Activated CD4-positive, CD25-positive, alpha-beta regulatory T cell treated with anti-CD3 and anti-CD28 coated beads, Interleukin-2, amount 50 U/mL, for 24 hours (primary cell): Measurements from ENCODE around the gene ZNF469.

Source experiments
- ATAC-seq, 2 donors: fragments of 150-1000 bp; cut with Tn5 transposase; one replicate each; pipeline ENCODE4 v1.10.0; 2021; ENCODE audit warnings: mild to moderate bottlenecking in 1 of 2, moderate library complexity in 1 of 2

Gene ZNF469

DNA sequence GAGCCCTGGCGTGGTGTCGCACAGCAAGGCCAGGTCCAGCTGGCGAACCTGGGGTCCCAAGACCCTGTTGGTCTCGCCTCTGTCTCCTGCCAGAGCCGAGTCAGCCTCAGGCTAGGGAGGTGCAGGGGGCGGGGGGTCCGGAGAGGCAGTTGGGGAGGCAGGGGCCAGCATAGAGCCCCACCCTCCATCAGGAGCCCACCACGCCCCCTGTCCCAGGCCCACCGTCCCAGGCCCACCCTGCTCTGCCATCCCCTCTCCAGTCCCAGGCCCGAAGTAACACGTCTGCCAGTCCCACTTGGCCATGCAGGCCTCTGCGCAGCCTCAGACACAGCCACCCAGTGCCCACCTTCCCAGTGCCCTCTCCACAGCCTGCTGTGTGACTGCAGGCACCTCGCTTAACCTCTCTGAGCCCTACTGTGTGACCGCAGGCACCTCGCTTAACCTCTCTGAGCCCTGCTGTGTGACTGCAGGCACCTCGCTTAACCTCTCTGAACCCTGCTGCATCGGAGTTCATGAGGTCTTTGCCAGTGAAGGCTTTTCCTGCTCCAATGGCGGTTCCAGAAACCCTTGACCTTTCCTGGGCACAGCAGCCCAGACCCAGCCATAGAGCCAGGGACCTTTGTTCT is 29.3 kb downstream of the ZNF469 start:
- no peak for ATAC-seq

DNA sequence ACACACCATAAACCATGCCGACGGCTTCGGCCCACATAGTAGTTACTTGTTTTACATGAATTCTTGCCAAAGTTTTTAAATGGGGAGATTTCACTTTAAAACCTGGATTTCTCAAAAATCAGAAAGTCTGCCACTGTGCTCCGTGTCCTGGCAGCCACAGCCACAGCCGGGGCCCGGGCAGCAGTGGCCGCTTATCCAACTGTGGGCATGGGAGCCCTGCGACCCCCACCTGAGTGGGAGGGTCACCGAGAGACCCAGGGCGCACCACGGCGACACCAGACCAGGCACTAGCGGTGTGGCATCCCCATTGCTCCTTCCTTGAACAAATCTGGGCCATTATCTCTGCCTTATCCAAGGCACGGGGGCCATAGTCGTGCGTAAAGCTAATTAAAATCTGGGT is 30.0 kb downstream of the ZNF469 start:
- no peak for ATAC-seq

DNA sequence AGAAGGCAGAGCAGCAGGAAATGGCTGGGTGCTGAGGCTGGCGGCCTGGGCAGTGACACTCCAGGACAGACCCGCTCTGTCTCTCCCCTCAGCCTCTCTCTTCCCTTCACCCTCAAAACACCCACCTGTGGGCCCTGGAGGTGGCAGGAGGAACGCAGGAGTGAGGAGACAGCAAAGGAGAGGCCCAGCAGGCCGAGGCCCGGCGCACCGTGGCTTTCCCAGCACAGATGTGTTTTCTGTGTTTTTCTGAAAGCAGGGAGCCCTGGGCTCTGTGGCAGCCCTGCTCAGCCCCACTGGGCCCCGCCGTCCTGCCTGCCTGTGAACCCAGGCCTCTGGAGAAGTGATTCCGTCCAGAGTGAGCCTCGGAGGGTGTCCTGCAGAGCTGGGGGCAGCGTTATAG is 30.5 kb downstream of the ZNF469 start:
- no peak for ATAC-seq

DNA sequence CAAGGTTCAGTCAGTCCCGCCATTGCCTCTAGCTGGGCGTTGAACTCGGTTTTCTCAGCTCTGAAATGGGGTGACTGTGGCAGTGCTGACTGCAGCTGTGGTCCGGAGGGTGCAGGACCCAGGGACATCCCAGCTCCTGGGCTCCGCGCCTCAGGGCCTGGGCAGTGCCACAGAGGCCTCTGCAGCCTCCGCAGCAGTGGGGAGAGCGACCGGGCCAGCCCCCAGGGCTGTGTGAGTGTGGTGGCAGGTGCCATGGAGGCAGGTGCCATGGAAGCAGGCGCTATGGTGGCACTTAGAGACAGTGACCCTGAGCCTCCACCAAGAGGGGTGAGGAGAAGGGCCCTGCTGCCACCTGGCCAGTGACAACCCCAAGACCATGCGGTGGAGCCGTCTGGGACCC is 30.9 kb downstream of the ZNF469 start:
- ATAC-seq, result no peak

DNA sequence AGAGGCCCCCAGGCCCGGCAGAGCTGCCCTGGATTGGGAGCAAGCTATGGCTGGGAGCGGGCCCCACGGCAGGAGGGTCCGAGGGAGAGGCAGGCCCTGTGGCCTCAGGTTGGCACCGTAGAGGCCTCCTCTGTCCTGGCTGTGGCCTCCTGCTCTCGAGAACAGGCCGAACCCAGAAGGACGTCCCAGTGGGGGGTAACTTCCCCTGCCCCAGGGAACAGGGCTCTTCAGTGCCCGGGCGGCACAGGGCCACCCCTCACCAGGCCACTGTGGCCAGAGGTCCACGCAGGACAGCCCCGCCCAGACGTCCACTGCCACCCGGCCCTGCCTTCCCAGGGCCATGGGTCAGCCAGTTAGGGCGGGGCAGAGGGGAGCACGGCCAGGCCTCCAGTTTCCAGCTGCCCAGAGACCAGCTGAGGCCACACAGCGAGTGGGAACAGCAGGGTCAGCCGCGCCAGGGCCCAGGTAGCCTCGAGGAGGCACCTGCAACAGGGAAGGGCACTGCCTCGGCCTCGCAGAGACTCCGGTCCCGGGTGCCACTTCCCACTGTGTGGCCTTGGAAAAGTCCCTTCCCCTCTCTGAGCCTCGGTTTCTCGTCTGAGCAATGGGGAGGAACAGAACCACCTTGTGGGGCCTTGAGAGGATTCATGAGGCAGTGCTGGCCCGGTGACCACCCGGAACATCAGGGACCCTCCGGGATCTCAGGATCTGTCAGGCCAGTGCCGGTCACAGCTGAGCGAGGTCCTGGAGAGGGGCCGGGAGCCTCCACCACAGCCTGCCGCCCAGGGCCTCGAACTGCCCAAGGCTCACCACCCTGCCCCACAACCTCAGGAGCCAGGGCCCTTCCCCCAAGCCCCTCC is 32.0 kb downstream of the ZNF469 start:
- ATAC-seq, result no peak

DNA sequence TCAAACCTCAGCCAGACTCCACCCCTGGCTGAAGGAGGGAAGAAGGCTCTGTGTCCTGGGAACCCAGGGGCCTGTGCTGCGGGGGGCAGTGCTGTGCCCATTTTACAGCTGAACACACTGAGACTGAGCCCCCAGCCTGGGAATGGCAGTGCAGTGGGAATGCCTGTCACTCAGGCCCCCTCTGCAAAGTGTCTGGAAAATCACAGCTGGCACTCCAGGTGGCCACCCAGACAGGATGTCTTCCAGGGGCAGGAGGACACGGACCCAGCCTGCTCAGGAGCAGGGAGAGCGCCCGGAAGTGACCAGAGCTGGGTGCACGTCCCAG is 32.6 kb downstream of the ZNF469 start:
- ATAC-seq, result no peak

DNA sequence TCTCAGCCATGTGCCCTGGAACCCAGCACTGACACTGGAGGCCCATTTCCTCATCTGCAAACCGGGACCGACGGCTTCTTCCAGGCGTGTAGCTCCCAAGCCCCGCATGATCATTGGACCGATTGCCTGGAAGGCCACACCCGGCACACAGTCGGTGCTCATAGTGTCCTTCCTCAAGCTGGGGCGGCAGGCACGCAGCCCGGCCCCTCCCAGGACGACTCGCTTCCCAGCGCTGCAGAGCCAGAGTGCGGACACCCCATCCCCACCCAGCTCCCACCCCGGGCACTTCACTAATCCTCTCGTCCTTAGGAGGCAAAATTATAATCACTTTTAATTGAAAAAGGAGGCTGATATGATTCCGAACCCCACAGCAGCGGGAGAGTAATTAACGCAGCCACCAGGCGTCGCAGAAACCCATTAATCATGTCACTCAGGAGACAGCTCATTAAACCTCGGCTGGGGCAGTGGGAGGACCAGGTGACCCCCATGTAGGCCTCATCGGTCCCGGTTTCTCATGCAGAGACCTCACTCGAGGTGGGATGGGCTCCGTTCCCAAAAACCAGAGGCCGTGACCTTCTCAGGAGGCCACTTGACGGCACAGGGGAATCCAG is 33.1 kb downstream of the ZNF469 start:
- ATAC-seq, result no peak

DNA sequence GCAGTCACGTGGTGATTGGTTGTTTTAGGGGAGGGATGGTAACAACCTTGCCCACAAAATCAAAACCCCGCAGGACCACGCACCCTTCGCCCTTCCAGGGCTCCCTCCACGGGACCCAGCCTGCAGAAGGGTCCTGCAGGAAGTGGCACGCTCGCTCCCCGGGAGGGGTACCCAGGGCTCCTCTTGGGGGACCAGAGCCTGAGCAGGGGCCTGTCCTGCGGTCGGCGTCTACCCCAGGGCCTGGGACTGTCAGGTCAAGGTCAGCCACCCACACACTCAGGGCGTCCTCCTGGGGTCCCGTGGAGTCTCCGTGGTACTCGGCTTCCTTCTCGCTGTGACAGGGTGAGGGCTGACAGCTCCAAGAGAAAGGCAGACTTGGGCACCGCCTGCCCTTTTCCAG is 33.9 kb downstream of the ZNF469 start:
- ATAC-seq, result no peak

DNA sequence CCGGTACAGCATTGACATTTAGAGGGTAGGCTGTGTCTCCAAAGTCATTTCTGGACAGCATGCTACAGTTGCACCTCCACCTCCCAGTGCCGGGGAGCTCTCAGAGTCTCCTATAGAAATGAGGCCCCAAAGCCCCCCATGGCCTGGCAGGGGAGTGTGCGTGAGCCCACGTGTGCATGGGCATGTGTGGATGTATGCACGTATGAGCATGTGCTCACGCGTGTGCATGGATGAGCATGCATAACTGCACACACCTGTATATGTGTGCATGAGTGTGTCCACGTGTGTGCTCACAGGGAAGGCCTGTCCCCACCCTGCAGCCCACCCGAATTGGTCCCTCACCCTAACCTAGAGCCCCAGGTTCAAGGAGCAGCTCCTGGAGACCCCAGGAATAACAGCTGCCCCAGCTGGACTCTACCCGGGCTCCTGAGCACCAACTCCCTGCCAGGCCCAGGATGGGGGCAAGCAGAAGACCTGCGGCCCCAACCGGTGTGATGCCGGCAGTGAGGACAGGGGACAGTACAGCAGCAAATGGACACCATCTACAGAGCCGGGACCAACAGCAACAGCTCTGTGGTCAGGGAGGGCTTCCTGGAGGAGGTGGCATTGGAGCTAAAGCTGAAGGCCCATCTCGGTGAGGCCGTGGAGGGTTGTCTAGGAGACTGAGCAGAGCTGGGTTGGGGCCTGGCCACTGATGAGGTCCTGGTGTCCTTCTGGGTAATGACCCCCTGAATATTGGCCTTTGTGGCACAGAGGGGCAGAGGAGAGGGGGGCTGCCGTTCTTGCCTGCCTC is 35.1 kb downstream of the ZNF469 start:
- ATAC-seq, result no peak

DNA sequence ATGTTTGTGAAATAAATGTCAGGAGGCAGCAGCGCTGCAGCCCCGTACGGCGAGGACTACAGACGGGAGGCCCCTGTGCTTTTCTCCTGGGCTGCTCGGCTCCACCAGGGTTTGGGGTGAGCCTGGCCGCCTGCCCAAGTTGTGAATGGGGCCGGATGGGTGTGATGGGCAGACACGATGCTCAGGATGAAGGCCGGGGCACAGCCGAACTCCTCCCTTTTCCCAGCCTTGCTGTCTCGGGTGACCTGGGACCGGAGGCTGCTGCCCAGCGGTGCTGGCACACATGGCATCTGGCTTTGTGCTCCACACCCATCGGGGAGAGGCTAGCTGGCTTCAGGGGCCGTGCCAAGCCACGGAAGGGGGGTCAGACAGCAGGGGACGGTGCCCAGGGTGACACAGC is 36.1 kb downstream of the ZNF469 start:
- ATAC-seq, result no peak

DNA sequence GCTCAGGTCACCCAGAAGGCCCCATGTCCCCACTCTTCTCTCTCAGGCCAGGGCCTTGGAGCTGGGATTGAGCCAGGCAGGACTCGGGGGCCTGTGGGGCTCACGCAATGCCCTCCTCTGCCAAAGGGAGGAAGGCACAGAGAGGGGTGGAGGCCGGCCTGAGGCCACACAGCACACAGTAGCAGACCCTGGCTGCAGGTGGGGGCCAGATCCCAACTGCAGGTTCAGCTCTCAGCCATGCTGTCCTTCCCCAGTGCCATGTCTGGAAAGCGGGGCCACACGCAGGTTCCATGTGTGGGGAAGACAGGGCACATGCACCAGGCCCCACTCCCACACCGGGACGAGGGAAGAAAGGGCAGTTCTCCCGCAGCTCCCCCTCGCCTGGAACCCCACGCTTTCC is 37.0 kb downstream of the ZNF469 start:
- no peak for ATAC-seq

DNA sequence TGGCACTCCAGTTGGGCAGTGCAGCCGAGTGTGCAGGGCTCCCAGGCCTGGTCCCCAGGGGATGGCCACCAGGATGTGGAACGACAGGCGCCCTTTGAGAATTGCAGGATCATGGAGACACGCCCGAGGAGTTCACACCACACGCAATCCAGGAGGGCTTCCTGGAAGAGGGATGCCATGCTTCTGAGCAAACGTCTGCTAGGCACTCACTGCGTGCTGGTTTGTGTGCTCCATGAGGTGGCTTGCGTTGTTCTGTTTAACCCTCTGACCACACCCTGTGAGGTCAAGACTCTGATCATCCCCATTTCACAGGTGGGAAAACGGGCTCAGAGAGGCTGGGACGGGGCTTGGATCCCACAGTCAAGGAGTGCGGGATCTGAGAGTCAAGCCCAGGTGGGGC is 37.7 kb downstream of the ZNF469 start:
- ATAC-seq, result no peak

DNA sequence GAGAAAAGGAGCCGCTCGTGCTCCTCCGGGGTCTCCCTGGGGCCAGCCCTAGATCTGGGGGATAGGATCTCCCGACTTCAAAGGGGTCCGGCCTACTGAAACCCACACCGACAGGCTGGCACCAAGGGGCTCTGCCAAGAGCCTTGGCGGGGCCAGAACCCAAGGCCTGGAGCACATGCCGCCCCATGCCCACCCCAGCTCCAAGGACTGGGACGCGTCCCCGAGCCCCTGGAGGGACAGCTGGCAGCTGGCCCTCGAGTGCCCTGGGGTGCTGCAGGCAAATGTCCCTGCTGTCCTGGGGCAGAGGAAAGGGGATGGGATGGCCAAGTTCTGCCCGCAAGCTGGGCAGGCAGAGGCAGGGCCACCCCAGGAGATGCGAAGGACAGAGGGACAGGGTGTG is 38.5 kb downstream of the ZNF469 start:
- ATAC-seq, result no peak

DNA sequence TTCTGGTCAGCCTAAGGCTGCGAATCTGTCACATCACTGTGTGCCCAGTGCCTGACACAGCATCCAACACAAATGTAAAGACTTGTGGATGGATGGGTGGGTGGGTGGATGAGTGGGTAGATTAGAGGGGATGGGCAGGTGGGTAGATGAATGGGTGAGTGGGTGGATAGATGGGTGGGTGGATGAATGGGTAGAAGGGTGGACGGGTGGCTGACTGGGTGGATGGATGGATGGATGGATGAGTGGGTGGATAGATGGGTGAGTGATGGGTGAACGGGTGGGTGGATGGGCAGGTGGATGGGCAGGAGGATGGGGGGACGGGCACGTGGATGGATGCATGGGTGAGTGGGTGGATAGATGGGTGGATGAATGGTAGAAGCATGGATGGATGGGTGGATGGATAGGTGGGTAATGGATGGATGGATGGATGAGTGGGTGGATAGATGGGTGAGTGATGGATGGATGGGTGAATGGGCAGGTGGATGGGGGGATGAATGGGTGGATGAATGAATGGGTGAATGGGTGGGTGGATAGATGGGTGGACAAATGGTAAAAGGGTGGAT is 39.2 kb downstream of the ZNF469 start:
- ATAC-seq, result no peak

DNA sequence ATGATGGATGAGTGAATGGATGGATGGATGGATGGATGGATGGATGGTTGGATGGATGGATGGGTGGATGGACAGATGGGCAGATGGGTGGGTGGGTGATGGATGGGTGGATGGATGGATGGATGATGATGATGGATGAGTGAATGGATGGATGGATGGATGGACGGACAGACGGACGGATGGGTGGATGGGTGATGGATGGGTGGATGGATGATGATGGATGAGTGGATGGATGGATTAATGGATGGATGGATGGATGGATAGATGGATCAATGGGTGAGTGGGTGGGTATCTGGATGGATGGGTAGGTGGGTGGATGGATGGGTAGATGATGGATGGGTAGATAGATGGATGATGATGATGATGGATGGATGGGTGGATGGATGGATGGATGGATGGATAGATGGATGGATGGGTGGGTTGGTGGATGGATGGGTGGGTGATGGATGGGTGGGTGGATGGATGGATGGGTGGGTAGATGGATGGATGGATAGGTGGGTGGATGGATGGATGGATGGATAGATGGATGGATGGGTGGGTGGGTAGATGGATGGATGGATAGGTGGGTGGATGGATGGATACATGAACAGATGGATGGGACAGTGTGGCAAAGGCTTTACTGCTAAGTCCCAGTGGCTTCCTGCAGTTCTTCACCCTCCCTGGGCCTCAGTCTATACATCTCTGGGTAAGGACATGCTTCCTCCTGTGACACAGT is 40.1 kb downstream of the ZNF469 start:
- no peak for ATAC-seq

DNA sequence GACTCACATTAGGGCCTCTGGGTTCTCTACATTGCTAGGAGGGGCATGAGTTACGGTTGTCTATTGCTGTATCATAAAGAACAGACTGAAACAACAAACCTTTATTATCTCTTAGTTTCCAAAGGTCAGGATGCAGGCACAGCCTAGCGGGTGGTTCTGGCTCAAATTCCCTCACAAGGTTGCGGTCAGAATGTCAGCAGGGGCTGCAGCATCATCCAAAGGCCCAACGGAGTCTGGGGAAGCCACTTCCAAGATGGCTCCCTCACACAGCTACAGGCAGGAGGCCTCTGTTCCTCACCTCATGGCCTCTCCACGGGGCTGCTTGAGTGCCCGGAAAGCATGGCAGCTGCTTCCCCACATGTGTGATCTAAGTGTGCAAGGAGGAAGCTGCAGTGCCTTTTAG is 40.7 kb downstream of the ZNF469 start:
- ATAC-seq, result no peak

DNA sequence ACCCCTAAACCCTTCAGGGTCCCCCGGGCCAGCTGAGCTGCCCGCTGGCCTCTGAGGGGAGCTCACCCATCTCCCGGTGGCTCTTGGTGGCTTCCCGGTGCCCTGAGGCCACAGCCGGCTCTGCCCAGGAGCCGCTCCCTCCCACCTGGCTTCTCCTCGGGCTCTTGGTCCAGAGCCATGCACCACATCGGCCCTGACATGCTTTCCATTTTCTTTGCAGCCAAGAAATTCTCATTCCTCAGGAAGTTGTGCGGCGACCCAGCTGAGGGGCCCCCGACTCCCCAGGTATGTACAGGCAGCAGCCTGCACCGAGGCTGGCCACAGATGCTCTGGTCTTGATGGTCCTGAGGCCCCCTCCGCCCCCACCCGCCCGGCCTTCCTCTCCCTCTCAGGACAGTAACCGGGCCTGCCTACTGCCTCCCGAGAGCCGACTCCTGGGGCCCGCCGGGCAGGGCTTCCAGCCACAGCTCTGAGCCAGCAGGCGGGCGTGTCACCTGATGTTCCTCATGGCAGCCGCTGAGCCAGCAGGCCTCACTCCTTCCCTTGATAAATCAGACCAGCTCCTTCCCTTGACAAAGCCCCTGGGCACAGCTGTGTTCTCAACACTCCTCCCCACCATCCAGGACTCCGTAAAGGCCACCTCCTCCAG is 42.0 kb downstream of the ZNF469 start:
- no peak for ATAC-seq

DNA sequence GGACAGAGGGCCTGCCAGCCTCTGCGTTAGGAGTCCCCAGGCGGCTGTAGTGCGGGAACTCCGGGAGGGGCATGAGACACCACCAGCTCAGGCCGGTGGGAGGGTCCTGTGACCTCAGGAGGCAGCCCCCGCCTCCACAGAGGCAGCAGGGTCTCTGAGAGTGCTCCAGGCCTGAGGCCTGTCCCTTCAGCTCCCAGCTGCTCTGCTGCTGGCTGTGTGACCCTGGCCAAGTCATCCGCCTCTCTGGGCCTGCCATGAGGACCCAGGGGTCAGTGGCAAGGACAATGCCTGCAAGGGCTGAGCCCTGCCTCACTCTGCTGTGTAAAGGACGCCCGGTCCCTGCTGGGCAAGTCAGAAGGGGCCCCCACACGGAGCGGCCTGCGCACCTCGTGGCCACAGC is 43.3 kb downstream of the ZNF469 start:
- no peak for ATAC-seq

DNA sequence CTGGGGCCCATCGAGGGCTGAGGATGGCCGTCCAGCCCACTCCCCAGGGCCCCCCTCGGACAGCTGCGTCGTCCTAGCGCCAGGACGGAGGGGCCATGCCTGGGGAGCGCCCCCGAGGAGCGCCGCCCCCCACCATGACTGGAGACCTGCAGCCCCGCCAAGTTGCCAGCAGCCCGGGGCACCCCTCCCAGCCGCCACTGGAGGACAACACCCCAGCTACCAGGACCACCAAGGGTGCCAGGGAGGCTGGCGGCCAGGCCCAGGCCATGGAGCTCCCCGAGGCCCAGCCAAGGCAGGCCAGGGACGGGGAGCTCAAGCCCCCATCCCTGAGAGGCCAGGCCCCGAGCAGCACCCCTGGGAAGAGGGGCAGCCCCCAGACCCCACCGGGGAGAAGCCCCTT is 44.6 kb downstream of the ZNF469 start:
- ATAC-seq, result no peak

DNA sequence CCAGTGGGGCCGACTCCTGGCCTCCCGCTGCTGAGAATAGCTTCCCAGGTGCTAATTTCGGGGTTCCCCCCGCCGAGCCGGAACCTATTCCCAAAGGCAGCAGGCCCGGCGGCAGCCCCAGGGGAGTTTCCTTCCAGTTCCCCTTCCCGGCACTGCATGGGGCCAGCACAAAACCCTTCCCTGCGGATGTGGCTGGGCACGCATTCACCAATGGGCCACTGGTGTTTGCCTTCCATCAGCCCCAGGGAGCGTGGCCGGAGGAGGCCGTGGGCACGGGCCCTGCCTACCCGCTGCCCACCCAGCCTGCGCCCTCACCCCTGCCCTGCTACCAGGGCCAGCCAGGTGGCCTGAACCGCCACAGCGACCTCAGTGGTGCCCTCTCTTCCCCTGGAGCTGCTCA is 45.4 kb downstream of the ZNF469 start:
- no peak for ATAC-seq

DNA sequence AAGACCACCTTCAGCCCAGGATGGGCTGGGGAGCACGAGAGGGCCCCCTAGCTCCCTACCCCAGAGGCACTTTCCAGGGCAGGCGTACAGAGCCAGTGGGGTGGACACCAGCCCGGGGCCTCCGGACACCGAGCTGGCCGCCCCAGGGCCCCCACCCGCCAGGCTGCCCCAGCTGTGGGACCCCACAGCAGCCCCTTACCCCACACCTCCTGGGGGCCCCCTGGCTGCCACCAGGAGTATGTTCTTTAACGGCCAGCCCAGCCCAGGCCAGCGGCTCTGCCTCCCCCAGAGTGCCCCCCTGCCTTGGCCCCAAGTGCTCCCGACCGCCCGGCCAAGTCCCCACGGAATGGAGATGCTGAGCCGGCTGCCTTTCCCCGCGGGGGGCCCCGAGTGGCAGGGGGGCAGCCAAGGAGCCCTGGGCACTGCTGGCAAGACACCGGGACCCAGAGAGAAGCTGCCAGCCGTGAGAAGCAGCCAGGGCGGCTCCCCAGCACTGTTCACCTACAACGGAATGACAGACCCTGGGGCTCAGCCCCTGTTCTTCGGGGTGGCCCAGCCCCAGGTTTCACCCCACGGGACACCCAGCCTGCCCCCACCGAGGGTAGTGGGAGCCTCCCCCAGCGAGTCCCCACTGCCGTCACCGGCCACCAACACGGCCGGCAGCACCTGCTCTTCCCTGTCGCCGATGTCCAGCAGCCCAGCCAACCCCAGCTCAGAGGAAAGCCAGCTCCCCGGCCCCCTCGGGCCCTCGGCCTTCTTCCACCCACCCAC is 46.0 kb downstream of the ZNF469 start:
- ATAC-seq, result no peak
